HG02763 (cell line): Measurements from ENCODE around the gene MRGPRF.

Experiments
- ATAC-seq: cut with Tn5 transposase; IDR thresholded peaks from one replicate; pipeline ENCODE4 v1.9.1; 2021; ENCODE audit warnings: mild to moderate bottlenecking, moderate library complexity; ENCODE audit not compliant: unreplicated experiment

Gene MRGPRF

GRCh38 chr11:69027704-69028372, 14.8 kb upstream of the MRGPRF start:
- ATAC-seq, result no peak

- no peak for ATAC-seq
These were observed 11.5 kb upstream of the MRGPRF start for GRCh38 chr11:69024509-69024908.

- ATAC-seq, result no peak
These were observed 9.2 kb upstream of the MRGPRF start for GRCh38 chr11:69022260-69022659.

GRCh38 chr11:69018924-69019323, 5.9 kb upstream of the MRGPRF start:
- ATAC-seq, result no peak

- no peak for ATAC-seq
These were observed 4.9 kb upstream of the MRGPRF start for GRCh38 chr11:69017951-69018350.

- ATAC-seq, result no peak
These were observed 2.0 kb upstream of the MRGPRF start for GRCh38 chr11:69014898-69015549.

GRCh38 chr11:69014084-69014851, 1.2 kb upstream of the MRGPRF start:
- ATAC-seq, result no peak

- no peak for ATAC-seq
These were observed 696 bp downstream of the MRGPRF start for GRCh38 chr11:69012092-69013008.

GRCh38 chr11:69011624-69012091, 1.4 kb downstream of the MRGPRF start:
- ATAC-seq, result no peak

- ATAC-seq, result no peak
These were observed 2.0 kb downstream of the MRGPRF start for GRCh38 chr11:69010964-69011623.

- ATAC-seq, result no peak
These were observed 2.6 kb downstream of the MRGPRF start for GRCh38 chr11:69010361-69010891.

GRCh38 chr11:69009441-69010211, 3.4 kb downstream of the MRGPRF start:
- no peak for ATAC-seq

- ATAC-seq, result no peak
These were observed 4.2 kb downstream of the MRGPRF start for GRCh38 chr11:69008737-69009440.

- ATAC-seq, result no peak
These were observed 5.1 kb downstream of the MRGPRF start for GRCh38 chr11:69007975-69008381.

GRCh38 chr11:69006816-69007215, 6.2 kb downstream of the MRGPRF start:
- ATAC-seq, result no peak

- no peak for ATAC-seq
These were observed 7.2 kb downstream of the MRGPRF start for GRCh38 chr11:69005631-69006368.

GRCh38 chr11:69005183-69005630, 7.8 kb downstream of the MRGPRF start:
- no peak for ATAC-seq
